Neuronal stem cell (in vitro differentiated cells): ENCODE data around the gene ELMO2. TPM values are rescaled to one million over a fixed set of nuclear protein-coding genes. Genes with fewer than 3 reads are reported as not detected.

Experiments used
- DNase-seq: peaks from one replicate; pipeline ENCODE4 v3.0.0-alpha.2; 2013; ENCODE audit warnings: low spot score
- H2AFZ ChIP-seq: one replicate; pipeline ENCODE4 v1.6.1; 2013; ENCODE audit warnings: mild to moderate bottlenecking, low read length, inconsistent platforms
- H2AK5ac ChIP-seq: 2 replicates; pipeline ENCODE4 v1.6.1; 2013; ENCODE audit warnings: low read depth, mild to moderate bottlenecking, inconsistent platforms, low read length, moderate library complexity, mixed read lengths
- H2BK120ac ChIP-seq: 2 replicates; pipeline ENCODE4 v1.6.1; 2013; ENCODE audit warnings: low read depth, mild to moderate bottlenecking, inconsistent platforms, low read length, moderate library complexity, mixed read lengths
- H2BK12ac ChIP-seq: one replicate; pipeline ENCODE4 v1.6.1; 2013; ENCODE audit warnings: low read length, inconsistent platforms
- H2BK15ac ChIP-seq: 2 replicates; pipeline ENCODE4 v1.6.1; 2013; ENCODE audit warnings: mild to moderate bottlenecking, low read length, inconsistent platforms, mixed read lengths
- H2BK5ac ChIP-seq: one replicate; pipeline ENCODE4 v1.6.1; 2013; ENCODE audit warnings: inconsistent platforms, mild to moderate bottlenecking, low read length, moderate library complexity
- H3K14ac ChIP-seq: one replicate; pipeline ENCODE4 v1.6.1; 2013; ENCODE audit warnings: low read length, inconsistent platforms
- H3K18ac ChIP-seq: 2 replicates; pipeline ENCODE4 v1.6.1; 2013; ENCODE audit warnings: low read length, inconsistent platforms
- H3K23ac ChIP-seq: 2 replicates; pipeline ENCODE4 v1.6.1; 2013; ENCODE audit warnings: low read depth, mild to moderate bottlenecking, mixed read lengths, low read length, inconsistent platforms; ENCODE audit not compliant: poor library complexity
- H3K27ac ChIP-seq: replicated peaks from 3 replicates; pipeline ENCODE4 v1.5.1; 2013; ENCODE audit warnings: low read length, inconsistent platforms
- H3K27me3 ChIP-seq, 3 experiments: 2 replicates each; pipeline ENCODE4 v1.6.1; 2013; ENCODE audit warnings: low read length in 3 of 3, mild to moderate bottlenecking in 2 of 3, inconsistent platforms in 1 of 3, low read depth in 1 of 3, mixed read lengths in 1 of 3, moderate library complexity in 1 of 3; ENCODE audit not compliant: control insufficient read depth in 3 of 3, insufficient read depth in 3 of 3
- H3K36me3 ChIP-seq, 2 donors: replicated peaks in 1 of 2; 2 replicates each; pipeline ENCODE4 v1.6.1; 2013; ENCODE audit warnings: low read length in 2 of 2; ENCODE audit not compliant: control insufficient read depth in 2 of 2, insufficient read depth in 2 of 2
- H3K4ac ChIP-seq: 2 replicates; pipeline ENCODE4 v1.6.1; 2013; ENCODE audit warnings: inconsistent platforms, mild to moderate bottlenecking, low read length, moderate library complexity
- H3K4me1 ChIP-seq, 2 donors: 1 replicate in 1 of 2; 2 replicates in 1 of 2; pipeline ENCODE4 v1.6.1; 2013; ENCODE audit warnings: low read length in 2 of 2, low read depth in 1 of 2; ENCODE audit not compliant: control insufficient read depth in 2 of 2, insufficient read depth in 1 of 2
- H3K4me2 ChIP-seq: one replicate; pipeline ENCODE4 v1.6.1; 2013; ENCODE audit warnings: mild to moderate bottlenecking, low read length, inconsistent platforms; ENCODE audit not compliant: insufficient read depth, poor library complexity, severe bottlenecking
- H3K4me3 ChIP-seq, 2 donors: 2 replicates each; pipeline ENCODE4 v1.5.1; 2013; ENCODE audit warnings: low read length in 2 of 2, mild to moderate bottlenecking in 2 of 2, inconsistent platforms in 1 of 2, moderate library complexity in 1 of 2
- H3K79me1 ChIP-seq: one replicate; pipeline ENCODE4 v1.6.1; 2013; ENCODE audit warnings: low read depth, mild to moderate bottlenecking, inconsistent platforms, low read length, moderate library complexity
- H3K9ac ChIP-seq: one replicate; pipeline ENCODE4 v1.6.1; 2013; ENCODE audit warnings: mild to moderate bottlenecking, low read depth, low read length, inconsistent platforms; ENCODE audit not compliant: poor library complexity
- H3K9me3 ChIP-seq, 2 donors: replicated peaks in 1 of 2; 2 replicates each; pipeline versions ENCODE3 to v1.6.1; 2013; ENCODE audit warnings: low read length in 2 of 2, mild to moderate bottlenecking in 2 of 2, inconsistent platforms in 1 of 2, low read depth in 1 of 2, mixed read lengths in 1 of 2, moderate library complexity in 1 of 2; ENCODE audit not compliant: control insufficient read depth in 2 of 2, insufficient read depth in 1 of 2
- H4K8ac ChIP-seq: one replicate; pipeline ENCODE4 v1.6.1; 2013; ENCODE audit warnings: low read depth, mild to moderate bottlenecking, inconsistent platforms, low read length, moderate library complexity
- H4K91ac ChIP-seq: one replicate; pipeline ENCODE4 v1.6.1; 2013; ENCODE audit warnings: low read length, low read depth, mild to moderate bottlenecking, inconsistent platforms; ENCODE audit not compliant: poor library complexity
- WGBS, 2 donors: extraction: QIAGEN DNeasy Blood & Tissue Kit; methylation state at CpG; one replicate each; pipeline ENCODE4 v1.1.7; 2013; ENCODE audit warnings: missing lambda C conversion rate in 2 of 2, mixed read lengths in 1 of 2; ENCODE audit not compliant: insufficient read length in 2 of 2, insufficient replicate concordance in 1 of 2; ENCODE audit errors: extremely low coverage in 2 of 2; 5-methylcytosine and 5-hydroxymethylcytosine counted together
- polyA plus RNA-seq, 2 experiments: library from polyadenylated mRNA; stranded (reverse); fragments of 200-250 nt; gene quantifications; one replicate each; pipeline ENCODE4 v1.2.3, GENCODE V29; 2013

Gene ELMO2, protein sequence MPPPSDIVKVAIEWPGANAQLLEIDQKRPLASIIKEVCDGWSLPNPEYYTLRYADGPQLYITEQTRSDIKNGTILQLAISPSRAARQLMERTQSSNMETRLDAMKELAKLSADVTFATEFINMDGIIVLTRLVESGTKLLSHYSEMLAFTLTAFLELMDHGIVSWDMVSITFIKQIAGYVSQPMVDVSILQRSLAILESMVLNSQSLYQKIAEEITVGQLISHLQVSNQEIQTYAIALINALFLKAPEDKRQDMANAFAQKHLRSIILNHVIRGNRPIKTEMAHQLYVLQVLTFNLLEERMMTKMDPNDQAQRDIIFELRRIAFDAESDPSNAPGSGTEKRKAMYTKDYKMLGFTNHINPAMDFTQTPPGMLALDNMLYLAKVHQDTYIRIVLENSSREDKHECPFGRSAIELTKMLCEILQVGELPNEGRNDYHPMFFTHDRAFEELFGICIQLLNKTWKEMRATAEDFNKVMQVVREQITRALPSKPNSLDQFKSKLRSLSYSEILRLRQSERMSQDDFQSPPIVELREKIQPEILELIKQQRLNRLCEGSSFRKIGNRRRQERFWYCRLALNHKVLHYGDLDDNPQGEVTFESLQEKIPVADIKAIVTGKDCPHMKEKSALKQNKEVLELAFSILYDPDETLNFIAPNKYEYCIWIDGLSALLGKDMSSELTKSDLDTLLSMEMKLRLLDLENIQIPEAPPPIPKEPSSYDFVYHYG
- 34.2 TPM for polyA plus RNA-seq (2013, experiment 1 of 2)
- 32.1 TPM for polyA plus RNA-seq (2013, experiment 2 of 2)

DNA sequence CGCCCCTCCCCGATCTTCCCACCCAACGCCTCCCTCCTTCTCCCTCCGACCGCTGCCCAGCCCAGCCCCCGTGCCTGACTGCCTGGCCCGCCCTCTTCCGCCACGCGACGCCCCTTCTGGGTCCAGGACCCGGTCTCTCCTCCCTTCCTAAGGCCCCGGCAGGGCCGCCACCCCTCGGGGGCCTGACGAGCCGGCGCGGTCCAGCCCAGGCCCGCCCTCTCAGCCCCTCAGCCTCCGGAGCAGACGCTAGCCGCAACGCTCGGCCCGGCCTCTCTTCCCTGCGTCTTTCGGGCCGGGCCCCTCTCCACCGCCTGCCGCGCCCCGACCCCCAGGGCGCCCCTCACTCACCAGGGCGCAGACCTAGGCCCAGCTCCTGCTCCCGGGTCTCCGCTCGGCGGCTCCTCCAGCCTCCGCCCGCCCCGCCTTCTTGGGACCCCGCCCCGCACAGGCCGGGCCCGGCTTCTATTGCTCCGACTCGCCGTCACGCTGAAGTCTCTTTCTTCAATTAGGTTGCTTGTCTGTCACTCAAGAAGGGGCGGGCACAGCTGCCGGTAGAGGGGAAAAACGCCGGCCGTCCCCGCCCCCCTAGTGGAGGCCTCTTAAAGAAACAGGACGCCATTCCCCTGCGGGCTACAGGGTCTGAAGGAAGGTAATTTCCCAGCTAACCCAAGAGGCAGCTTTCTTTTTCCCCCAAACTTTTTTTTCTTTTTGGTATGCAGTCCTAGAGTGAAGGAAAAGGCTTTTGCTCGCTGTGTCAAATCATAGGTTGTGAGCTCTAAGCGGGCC is at the start of gene ELMO2:
Gene ELMO2 (minus strand): TSS at position 416 of the 786 bp plus-strand sequence. CDS start 12,133 bp downstream, outside the sequence.
- no peak within 1 kb of the TSS for H4K91ac ChIP-seq
- H2AK5ac ChIP-seq = peak within 1 kb of the TSS; percentile 67
- H3K4me3 ChIP-seq = peak within 1 kb of the TSS; percentile 93 to 98
- H4K8ac ChIP-seq = no peak within 1 kb of the TSS
- peak within 1 kb of the TSS; percentile 42 for H2BK12ac ChIP-seq
- no peak within 1 kb of the TSS for H3K4ac ChIP-seq
- peaks cover 15% of the 10 kb centered on the region in 2 donors for H3K4me1 ChIP-seq
- H2BK120ac ChIP-seq = no peak within 1 kb of the TSS
- H3K79me1 ChIP-seq = peaks cover 3% of the 10 kb centered on the region
- peaks cover 0 to 24% of the 10 kb centered on the region in 2 donors for H3K36me3 ChIP-seq
- peak; percentile 98 for DNase-seq
- peak within 1 kb of the TSS; percentile 95 for H3K14ac ChIP-seq
- H2BK5ac ChIP-seq = peak within 1 kb of the TSS; percentile 97
- peak within 1 kb of the TSS; percentile 88 for H3K4me2 ChIP-seq
- WGBS, 2 donors = no CpG with 5 or more reads among the region's 60 CpGs
- H3K23ac ChIP-seq = peak within 1 kb of the TSS; percentile 94
- peaks cover 0 to 2% (median 0%) of the 10 kb centered on the region in 3 experiments for H3K27me3 ChIP-seq
- peak within 1 kb of the TSS; percentile 97 for H3K9ac ChIP-seq
- H3K18ac ChIP-seq = peak within 1 kb of the TSS; percentile 99
- H3K9me3 ChIP-seq = no peaks in the 10 kb centered on the region
- H2AFZ ChIP-seq = peak within 1 kb of the TSS; percentile 99
- peak within 1 kb of the TSS; percentile 87 for H3K27ac ChIP-seq
- peak within 1 kb of the TSS; percentile 19 for H2BK15ac ChIP-seq

DNA sequence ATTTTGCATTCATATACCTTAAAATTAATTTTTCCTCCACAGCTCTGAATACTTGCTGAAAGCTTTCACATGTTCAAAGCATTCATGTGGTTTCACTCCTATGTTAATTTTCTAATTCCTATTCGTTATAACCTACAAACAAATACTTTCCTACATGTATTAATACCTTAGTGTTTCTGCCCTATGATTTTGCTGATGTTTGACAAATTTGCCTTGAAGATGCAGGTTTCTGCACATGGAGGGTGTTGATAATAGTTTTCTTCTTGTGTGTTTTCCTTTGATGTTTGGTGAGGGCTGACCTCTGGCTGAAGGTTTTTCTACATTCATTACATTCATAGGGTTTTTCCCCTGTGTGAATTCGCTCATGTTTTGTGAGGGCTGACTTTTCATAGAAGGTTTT is 49.3 kb upstream of the ELMO2 start:
- Histone ChIP-seq H3K9me3 (peaks cover 25 to 33% of the 10 kb centered on the region in 2 donors), H4K8ac (no peak overlapping the region), H2BK120ac (no peak overlapping the region), H3K18ac (no peak overlapping the region), H3K4me2 (no peak overlapping the region), H3K4ac (no peak overlapping the region), H3K36me3 (no peaks in the 10 kb centered on the region), H4K91ac (no peak overlapping the region), H3K14ac (no peak overlapping the region), H3K27ac (no peak overlapping the region), H2BK12ac (no peak overlapping the region), H3K4me3 (no peak overlapping the region), H3K27me3 (peaks cover 0 to 8% (median 0%) of the 10 kb centered on the region in 3 experiments), H3K4me1 (no peaks in the 10 kb centered on the region), H3K9ac (no peak overlapping the region), H3K79me1 (peaks cover 3% of the 10 kb centered on the region), H2AFZ (no peak overlapping the region), H2BK5ac (no peak overlapping the region), H3K23ac (no peak overlapping the region), H2AK5ac (no peak overlapping the region), H2BK15ac (no peak overlapping the region)
- DNase-seq = no peak
- 100% methylated on average over 1 of the region's 2 CpGs; no CpG with 5 or more reads in 1 of the 2 donors for WGBS, 2 donors

- Histone ChIP-seq H4K8ac (no peak overlapping the region), H2BK5ac (no peak overlapping the region), H3K23ac (no peak overlapping the region)
These were observed 40.4 kb upstream of the ELMO2 start for GRCh38 chr20:46446851-46447250.

More at GRCh38 chr20:46446851-46447250, 40.4 kb upstream of the ELMO2 start:
- no peak overlapping the region for H3K4me3 ChIP-seq
- H3K9ac ChIP-seq = no peak overlapping the region
- no peak for DNase-seq
- H3K4me1 ChIP-seq = no peaks in the 10 kb centered on the region
- H2BK12ac ChIP-seq = no peak overlapping the region
- peaks cover 0 to 2% of the 10 kb centered on the region in 2 donors for H3K36me3 ChIP-seq
- H3K79me1 ChIP-seq = no peaks in the 10 kb centered on the region
- H3K27me3 ChIP-seq = peaks cover 0 to 2% (median 0%) of the 10 kb centered on the region in 3 experiments
- peak overlapping the region; percentile 38 for H3K14ac ChIP-seq
- H2AK5ac ChIP-seq = no peak overlapping the region
- H2BK120ac ChIP-seq = no peak overlapping the region
- no peak overlapping the region for H4K91ac ChIP-seq
- H3K4ac ChIP-seq = peak overlapping the region; percentile 48
- no peak overlapping the region for H3K18ac ChIP-seq
- WGBS, 2 donors = no CpG with 5 or more reads among the region's 5 CpGs
- no peak overlapping the region for H2AFZ ChIP-seq
- H3K4me2 ChIP-seq = no peak overlapping the region
- H3K9me3 ChIP-seq = peaks cover 12 to 26% of the 10 kb centered on the region in 2 donors
- H3K27ac ChIP-seq = no peak overlapping the region
- no peak overlapping the region for H2BK15ac ChIP-seq
